Measurements from ENCODE around the gene ZNF554. TPM values are rescaled to one million over a fixed set of nuclear protein-coding genes. Genes with fewer than 3 reads are reported as not detected.

The ZNF554 gene
- total and polyA plus RNA-seq, 2 donors (not counting 3 experiments of a cell fraction or from before 2014, with no cell fraction given), result 1.2 to 1.6 TPM

- no peaks in the 10 kb centered on the region for H3K27me3 ChIP-seq (ENCODE audit: control insufficient read depth in 2 of 2, insufficient read depth in 2 of 2, low read length in 2 of 2)
- ChIA-PET CTCF (interaction anchor here (1.2 kb wide), 1 partner anchor 150 kb away, joined by 5 read pairs; no protein-coding TSS in a partner anchor), POLR2A (interaction anchor here (0.6 to 1.3 kb wide), 2 partner anchors 12 to 21 kb away, joined by 3 to 8 read pairs; no protein-coding TSS in a partner anchor)
- no peaks in the 10 kb centered on the region for H3K9me1 ChIP-seq (replicated peaks; ENCODE audit: control insufficient read depth, extremely low read depth, insufficient read depth, low read length)
- no peak overlapping the region for H3K27ac ChIP-seq (ENCODE audit: insufficient read depth, low read depth, low read length)
- peaks cover 3% of the 10 kb centered on the region for H3K79me2 ChIP-seq (ENCODE audit: control insufficient read depth, insufficient read depth, low read length)
- H2AFZ ChIP-seq (ENCODE audit: low read depth, low read length), result no peak overlapping the region
- dilution Hi-C loops (cut with MboI; ENCODE audit: extremely low pct_ligation_motif_present, low sequenced_read_pairs), result no loop called here
- H3K36me3 ChIP-seq (ENCODE audit: control insufficient read depth in 2 of 2, extremely low read depth in 1 of 2, insufficient read depth in 2 of 2, low read length in 2 of 2), result peaks cover 6 to 11% of the 10 kb centered on the region in 2 experiments
- no peaks in the 10 kb centered on the region for H4K20me1 ChIP-seq (replicated peaks; ENCODE audit: control insufficient read depth, extremely low read depth, insufficient read depth, low read length)
- FAIRE-seq (no peak), DNase-seq (ENCODE audit: low read depth, low spot score) (no peak)
- H3K9ac ChIP-seq (replicated peaks; ENCODE audit: extremely low read depth, insufficient read depth, low read length), result no peak overlapping the region
- H3K4me1 ChIP-seq (ENCODE audit: control insufficient read depth, extremely low read depth, insufficient read depth, low read length), result no peaks in the 10 kb centered on the region
- no TSS peak for BruUV-seq (replicated peaks)
- H3K4me2 ChIP-seq (ENCODE audit: insufficient read depth, low read length), result no peak overlapping the region
- no peak overlapping the region for H3K4me3 ChIP-seq (replicated peaks in 1 of 3; ENCODE audit: insufficient read depth in 1 of 3, low read depth in 1 of 3, low read length in 3 of 3)
- no peaks in the 10 kb centered on the region for H3K9me3 ChIP-seq (replicated peaks; ENCODE audit: control insufficient read depth, insufficient read depth, low read length)
- intact Hi-C loops (cut with micrococcal nuclease), result no loop called here
- no peak for TF ChIP-seq GATA2 (IDR thresholded peaks at IDR 0.05; ENCODE audit: insufficient read depth, insufficient read length, low read depth, low read length)
- TF ChIP-seq POLR2AphosphoS5 (IDR thresholded peaks at IDR 0.05; ENCODE audit: insufficient read depth, low read depth, low read length), result no peak
- no peak for TF ChIP-seq FOS (IDR thresholded peaks at IDR 0.05; ENCODE audit: borderline replicate concordance, insufficient read depth, low read length)
- no peak for TF ChIP-seq JUN (IDR thresholded peaks at IDR 0.05; ENCODE audit: borderline replicate concordance, insufficient read depth, insufficient read length, low read depth)
- no peak for TF ChIP-seq EZH2 (IDR thresholded peaks at IDR 0.05; ENCODE audit: borderline replicate concordance, low read depth, low read length, severe bottlenecking)
- TF ChIP-seq MAX (IDR thresholded peaks at IDR 0.05; ENCODE audit: insufficient read depth, insufficient read length), result no peak
Observed at GRCh38 chr19:2798158-2798685, 21.4 kb upstream of the ZNF554 start.

- DNase-seq (ENCODE audit: low read depth, low spot score), result no peak
- Histone ChIP-seq H3K4me3 (replicated peaks in 1 of 3; ENCODE audit: insufficient read depth in 1 of 3, low read depth in 1 of 3, low read length in 3 of 3) (no peak overlapping the region), H4K20me1 (replicated peaks; ENCODE audit: control insufficient read depth, extremely low read depth, insufficient read depth, low read length) (no peaks in the 10 kb centered on the region), H3K9ac (replicated peaks; ENCODE audit: extremely low read depth, insufficient read depth, low read length) (no peak overlapping the region), H3K9me3 (replicated peaks; ENCODE audit: control insufficient read depth, insufficient read depth, low read length) (no peaks in the 10 kb centered on the region), H3K27me3 (ENCODE audit: control insufficient read depth in 2 of 2, insufficient read depth in 2 of 2, low read length in 2 of 2) (no peaks in the 10 kb centered on the region), H3K36me3 (ENCODE audit: control insufficient read depth in 2 of 2, extremely low read depth in 1 of 2, insufficient read depth in 2 of 2, low read length in 2 of 2) (peaks cover 5 to 11% of the 10 kb centered on the region in 2 experiments), H3K4me1 (ENCODE audit: control insufficient read depth, extremely low read depth, insufficient read depth, low read length) (no peaks in the 10 kb centered on the region), H3K27ac (ENCODE audit: insufficient read depth, low read depth, low read length) (no peak overlapping the region), H2AFZ (ENCODE audit: low read depth, low read length) (no peak overlapping the region), H3K9me1 (replicated peaks; ENCODE audit: control insufficient read depth, extremely low read depth, insufficient read depth, low read length) (no peaks in the 10 kb centered on the region), H3K79me2 (ENCODE audit: control insufficient read depth, insufficient read depth, low read length) (peaks cover 3% of the 10 kb centered on the region), H3K4me2 (ENCODE audit: insufficient read depth, low read length) (no peak overlapping the region)
- BruUV-seq (replicated peaks), result no TSS peak
- dilution Hi-C loops (cut with MboI; ENCODE audit: extremely low pct_ligation_motif_present, low sequenced_read_pairs), result no loop called here
- FAIRE-seq, result no peak
- TF ChIP-seq GATA2 (IDR thresholded peaks at IDR 0.05; ENCODE audit: insufficient read depth, insufficient read length, low read depth, low read length) (no peak), MAX (IDR thresholded peaks at IDR 0.05; ENCODE audit: insufficient read depth, insufficient read length) (no peak), FOS (IDR thresholded peaks at IDR 0.05; ENCODE audit: borderline replicate concordance, insufficient read depth, low read length) (no peak), JUN (IDR thresholded peaks at IDR 0.05; ENCODE audit: borderline replicate concordance, insufficient read depth, insufficient read length, low read depth) (no peak), POLR2A (IDR thresholded peaks at IDR 0.05; ENCODE audit: low read depth, low read length) (no peak), MYC (IDR thresholded peaks at IDR 0.05; ENCODE audit: low read depth, low read length) (no peak), POLR2AphosphoS5 (IDR thresholded peaks at IDR 0.05; ENCODE audit: insufficient read depth, low read depth, low read length) (no peak), EZH2 (IDR thresholded peaks at IDR 0.05; ENCODE audit: borderline replicate concordance, low read depth, low read length, severe bottlenecking) (no peak), CTCF (IDR thresholded peaks at IDR 0.05; ENCODE audit: extremely low read depth in 1 of 2, insufficient read depth in 1 of 2, low read depth in 1 of 2, low read length in 2 of 2) (no peak)
- intact Hi-C loops (cut with micrococcal nuclease), result no loop called here
- CTCF ChIA-PET, result interaction anchor here (1.1 to 1.2 kb wide), 2 partner anchors 89 to 150 kb away, joined by 3 to 5 read pairs; no protein-coding TSS in a partner anchor
- POLR2A ChIA-PET, result interaction anchor here (0.6 to 1.3 kb wide), 2 partner anchors 12 to 20 kb away, joined by 3 to 8 read pairs; no protein-coding TSS in a partner anchor
Observed at GRCh38 chr19:2798733-2799132, 20.9 kb upstream of the ZNF554 start.

Measured in endothelial cell of umbilical vein (primary cell).